B cell (primary cell): Measurements from ENCODE around the gene CNGA3.

ENCODE experiments used
- CTCF ChIP-seq: fragments of 200-600 bp; IDR thresholded peaks from one replicate; pipeline ENCODE4 v1.8.0; 2022; ENCODE audit warnings: antibody characterized with exemption, mild to moderate bottlenecking
- EZH2 ChIP-seq: IDR thresholded peaks from 2 replicates; pipeline ENCODE4 v1.6.1; 2012; ENCODE audit warnings: borderline replicate concordance, low read depth, mild to moderate bottlenecking, moderate library complexity, low read length; ENCODE audit not compliant: insufficient read depth, poor library complexity, severe bottlenecking

GRCh38 chr2:98311090-98311489 lies 35.2 kb upstream of the CNGA3 start:
- TF ChIP-seq CTCF: no peak
- TF ChIP-seq EZH2: no peak
